Esophagus squamous epithelium (tissue), 4 donors: Measurements from ENCODE around the gene AMY1B.
"Not testable (repeated sequence)": the region's sequence is repeated elsewhere in the genome, so short reads cannot be mapped to it uniquely, and the experiment has no call there.

Experiments
- CTCF ChIP-seq, 6 experiments: fragments of 450-650 bp in 4 of 6; fragments of 200-600 bp in 2 of 6; sonication (generic) in 2 of 6; IDR thresholded peaks; one replicate each; pipeline ENCODE4 v1.5.1; 2016 to 2019; ENCODE audit warnings: antibody characterized with exemption in 6 of 6, mild to moderate bottlenecking in 4 of 6, moderate library complexity in 4 of 6
- POLR2A ChIP-seq, 4 donors: fragments of 450-650 bp; IDR thresholded peaks; one replicate each; pipeline ENCODE4 v1.6.1; 2017; ENCODE audit warnings: antibody characterized with exemption in 4 of 4, mild to moderate bottlenecking in 4 of 4, moderate library complexity in 3 of 4

GRCh38 chr1:103696110-103696509 lies at the start of gene AMY1B:
- TF ChIP-seq CTCF, POLR2A (IDR thresholded peaks at IDR 0.05): not testable (repeated sequence)
